Endothelial cell of umbilical vein (primary cell): ENCODE measurements around the gene HCAR2. TPM values are rescaled to one million over a fixed set of nuclear protein-coding genes. Genes with fewer than 3 reads are reported as not detected.

Source experiments
- BruUV-seq: library from RNA; stranded (reverse); fragments of 400-500 nt; replicated peaks from 2 replicates; lab custom pipeline; 2021; lab: Mats Ljungman, UMichigan
- CTCF ChIA-PET: fragments of 300-600, 350-600 bp; sonication (Branson Sonifier 250); formaldehyde crosslinking; loops from one replicate; lab custom pipeline; 2021; ENCODE audit warnings: antibody characterized with exemption, inconsistent platforms; lab: Charles Lee
- POLR2A ChIA-PET: fragments of 300-600, 350-600 bp; sonication (Branson Sonifier 250); formaldehyde crosslinking; loops from one replicate; lab custom pipeline; 2021; ENCODE audit warnings: antibody characterized with exemption, inconsistent platforms; lab: Charles Lee
- DNase-seq: peaks from one replicate; pipeline ENCODE4 v3.0.0-alpha.2; 2011; ENCODE audit warnings: low read depth, low spot score
- FAIRE-seq: peaks from 2 replicates; lab custom pipeline; 2011; peaks lifted over from hg19 to GRCh38; lab: Jason Lieb, UNC
- H2AFZ ChIP-seq: 2 replicates; pipeline ENCODE4 v1.6.0; 2012; ENCODE audit warnings: low read depth, low read length, control low read depth, inconsistent platforms
- H3K27ac ChIP-seq: 2 replicates; pipeline ENCODE4 v1.5.1; 2011; ENCODE audit warnings: low read depth, mild to moderate bottlenecking, control low read depth, low read length, moderate library complexity; ENCODE audit not compliant: insufficient read depth
- H3K27me3 ChIP-seq, 2 experiments: 2 replicates each; pipeline versions ENCODE4 v1.6.0 to v1.6.1; 2011; ENCODE audit warnings: low read length in 2 of 2, mixed read lengths in 1 of 2; ENCODE audit not compliant: control insufficient read depth in 2 of 2, insufficient read depth in 2 of 2
- H3K36me3 ChIP-seq, 2 experiments: 2 replicates in 1 of 2; 3 replicates in 1 of 2; pipeline ENCODE4 v1.5.1; 2011; ENCODE audit warnings: low read length in 2 of 2, mild to moderate bottlenecking in 1 of 2, moderate library complexity in 1 of 2; ENCODE audit not compliant: control insufficient read depth in 2 of 2, insufficient read depth in 2 of 2; ENCODE audit errors: extremely low read depth in 1 of 2
- H3K4me1 ChIP-seq: 3 replicates; pipeline ENCODE4 v1.5.1; 2011; ENCODE audit warnings: mild to moderate bottlenecking, low read length; ENCODE audit not compliant: control insufficient read depth, insufficient read depth; ENCODE audit errors: extremely low read depth
- H3K4me2 ChIP-seq: 2 replicates; pipeline ENCODE4 v1.6.1; 2011; ENCODE audit warnings: low read length, control low read depth, mixed read lengths; ENCODE audit not compliant: insufficient read depth
- H3K4me3 ChIP-seq, 3 experiments: fragments of 200-600 bp in 1 of 3; sonication (generic), shearing (Covaris generic) in 1 of 3; replicated peaks in 1 of 3; 2 replicates each; pipeline ENCODE4 v1.5.1; 2011 to 2016; ENCODE audit warnings: control low read depth in 3 of 3, low read length in 3 of 3, mild to moderate bottlenecking in 2 of 3, inconsistent platforms in 1 of 3, low read depth in 1 of 3, moderate library complexity in 1 of 3; ENCODE audit not compliant: insufficient read depth in 1 of 3
- H3K79me2 ChIP-seq: 2 replicates; pipeline ENCODE4 v1.6.0; 2012; ENCODE audit warnings: low read length, inconsistent platforms; ENCODE audit not compliant: control insufficient read depth, insufficient read depth
- H3K9ac ChIP-seq: replicated peaks from 2 replicates; pipeline ENCODE3; 2011; ENCODE audit warnings: low read length, control low read depth; ENCODE audit not compliant: insufficient read depth; ENCODE audit errors: extremely low read depth
- H3K9me1 ChIP-seq: replicated peaks from 3 replicates; pipeline ENCODE4 v1.6.0; 2011; ENCODE audit warnings: mild to moderate bottlenecking, low read length; ENCODE audit not compliant: control insufficient read depth, insufficient read depth; ENCODE audit errors: extremely low read depth
- H3K9me3 ChIP-seq: replicated peaks from 2 replicates; pipeline ENCODE4 v1.5.1; 2012; ENCODE audit warnings: low read length, inconsistent platforms; ENCODE audit not compliant: control insufficient read depth, insufficient read depth
- H4K20me1 ChIP-seq: replicated peaks from 2 replicates; pipeline ENCODE3; 2011; ENCODE audit warnings: mild to moderate bottlenecking, low read length; ENCODE audit not compliant: control insufficient read depth, insufficient read depth; ENCODE audit errors: extremely low read depth
- EZH2 ChIP-seq: IDR thresholded peaks from 2 replicates; pipeline ENCODE4 v1.6.1; 2012; ENCODE audit warnings: borderline replicate concordance, low read depth, mild to moderate bottlenecking, moderate library complexity, low read length, inconsistent platforms; ENCODE audit not compliant: severe bottlenecking
- FOS ChIP-seq: IDR thresholded peaks from 2 replicates; pipeline ENCODE4 v1.6.1; 2011; ENCODE audit warnings: mild to moderate bottlenecking, low read length, moderate library complexity, borderline replicate concordance; ENCODE audit not compliant: insufficient read depth
- GATA2 ChIP-seq: IDR thresholded peaks from 2 replicates; pipeline ENCODE4 v1.7.0; 2011; ENCODE audit warnings: low read depth, mild to moderate bottlenecking, moderate library complexity, mixed read lengths, low read length; ENCODE audit not compliant: insufficient read length, insufficient read depth
- JUN ChIP-seq: IDR thresholded peaks from 2 replicates; pipeline ENCODE4 v1.6.1; 2011; ENCODE audit warnings: borderline replicate concordance, low read depth; ENCODE audit not compliant: insufficient read length, insufficient read depth
- MAX ChIP-seq: IDR thresholded peaks from 2 replicates; pipeline ENCODE4 v1.6.1; 2011; ENCODE audit not compliant: insufficient read depth, insufficient read length
- MYC ChIP-seq: IDR thresholded peaks from one replicate; pipeline ENCODE4 v1.6.1; 2011; ENCODE audit warnings: mild to moderate bottlenecking, low read depth, low read length
- POLR2A ChIP-seq: IDR thresholded peaks from 2 replicates; pipeline ENCODE4 v1.6.1; 2012; ENCODE audit warnings: low read depth, mild to moderate bottlenecking, control low read depth, low read length
- POLR2AphosphoS5 ChIP-seq: IDR thresholded peaks from 2 replicates; pipeline ENCODE4 v1.6.1; 2012; ENCODE audit warnings: low read depth, mild to moderate bottlenecking, control low read depth, low read length, moderate library complexity; ENCODE audit not compliant: insufficient read depth
- dilution Hi-C: fragments of 300-500 bp; cut with MboI; formaldehyde crosslinking; loops from one replicate; pipeline ENCODE4 v1.15.0; 2019; ENCODE audit warnings: low sequenced_read_pairs; ENCODE audit not compliant: extremely low pct_ligation_motif_present
- intact Hi-C: fragments of 100-400 bp; cut with micrococcal nuclease; formaldehyde crosslinking; loops from one replicate; pipeline ENCODE4 v1.10.0; 2022
- polyA plus RNA-seq, 4 experiments: library from polyadenylated mRNA; depleted of rRNA in 3 of 4; stranded (reverse) in 3 of 4; unstranded in 1 of 4; fragments of >200 nt; gene quantifications; 2 replicates each; pipeline versions ENCODE4 v1.2.1 to v1.2.3, GENCODE V29; 2011 to 2012; ENCODE audit warnings: missing spikeins in 1 of 4
- total RNA-seq: library from RNA; stranded (reverse); gene quantifications from 2 replicates; pipeline ENCODE4 v1.2.3, GENCODE V29; 2021
- TF ChIP-seq, protein P1 (sequence below), 2 donors: IDR thresholded peaks; 1 replicate in 1 of 2; 2 replicates in 1 of 2; pipeline ENCODE4 v1.5.1; 2011; ENCODE audit warnings: low read length in 2 of 2, mild to moderate bottlenecking in 2 of 2, moderate library complexity in 2 of 2, control low read depth in 1 of 2, inconsistent platforms in 1 of 2, low read depth in 1 of 2; ENCODE audit not compliant: insufficient read depth in 1 of 2; ENCODE audit errors: extremely low read depth in 1 of 2

The HCAR2 gene
- total and polyA plus RNA-seq, 2 donors (not counting 3 experiments of a cell fraction or from before 2014, with no cell fraction given) = not detected

DNA sequence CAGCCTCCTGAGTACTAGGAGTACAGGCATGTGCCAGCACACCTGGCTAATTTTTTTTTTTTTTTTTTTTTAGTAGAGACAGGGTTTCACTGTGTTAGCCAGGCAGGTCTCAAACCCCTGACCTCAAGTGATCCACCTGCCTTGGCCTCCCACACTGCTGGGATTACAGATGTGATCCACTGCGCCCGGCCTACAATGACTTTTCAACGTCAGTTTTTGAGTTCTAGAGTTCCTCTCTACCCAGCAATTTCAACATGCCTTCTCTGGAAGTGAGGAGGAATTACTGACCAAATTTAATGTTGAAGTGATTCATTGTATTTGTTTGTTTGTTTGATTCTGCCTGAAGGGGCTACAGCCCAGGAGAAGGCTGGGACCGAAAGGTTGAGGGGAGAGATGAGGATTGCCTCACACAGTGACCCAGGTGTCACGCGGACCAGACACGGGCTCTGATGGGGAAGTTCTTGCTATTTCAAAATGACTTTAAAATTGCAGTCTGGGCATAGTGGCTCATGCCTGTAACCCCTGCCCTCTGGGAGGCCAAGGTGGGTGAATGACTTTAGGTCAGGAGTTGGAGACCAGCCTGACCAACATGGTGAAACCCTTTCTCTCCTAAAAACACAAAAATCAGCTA lies 40.9 kb upstream of the HCAR2 start:
- Histone ChIP-seq H3K9ac (no peak overlapping the region), H3K27me3 (no peaks in the 10 kb centered on the region), H3K4me3 (no peak overlapping the region), H3K9me1 (no peaks in the 10 kb centered on the region), H3K9me3 (no peaks in the 10 kb centered on the region), H4K20me1 (no peaks in the 10 kb centered on the region), H3K79me2 (no peaks in the 10 kb centered on the region), H3K36me3 (no peaks in the 10 kb centered on the region), H3K4me1 (no peaks in the 10 kb centered on the region), H3K27ac (no peak overlapping the region), H3K4me2 (no peak overlapping the region), H2AFZ (no peak overlapping the region)
- ChIA-PET CTCF (interaction anchor here (1.2 kb wide), 1 partner anchor 106 kb away, joined by 3 read pairs; no protein-coding TSS in a partner anchor), POLR2A (no interaction called here)
- TF ChIP-seq POLR2A (no peak), GATA2 (no peak), EZH2 (no peak), MAX (no peak), FOS (no peak), JUN (no peak), MYC (no peak), POLR2AphosphoS5 (no peak)
- TF ChIP-seq, protein P1, sequence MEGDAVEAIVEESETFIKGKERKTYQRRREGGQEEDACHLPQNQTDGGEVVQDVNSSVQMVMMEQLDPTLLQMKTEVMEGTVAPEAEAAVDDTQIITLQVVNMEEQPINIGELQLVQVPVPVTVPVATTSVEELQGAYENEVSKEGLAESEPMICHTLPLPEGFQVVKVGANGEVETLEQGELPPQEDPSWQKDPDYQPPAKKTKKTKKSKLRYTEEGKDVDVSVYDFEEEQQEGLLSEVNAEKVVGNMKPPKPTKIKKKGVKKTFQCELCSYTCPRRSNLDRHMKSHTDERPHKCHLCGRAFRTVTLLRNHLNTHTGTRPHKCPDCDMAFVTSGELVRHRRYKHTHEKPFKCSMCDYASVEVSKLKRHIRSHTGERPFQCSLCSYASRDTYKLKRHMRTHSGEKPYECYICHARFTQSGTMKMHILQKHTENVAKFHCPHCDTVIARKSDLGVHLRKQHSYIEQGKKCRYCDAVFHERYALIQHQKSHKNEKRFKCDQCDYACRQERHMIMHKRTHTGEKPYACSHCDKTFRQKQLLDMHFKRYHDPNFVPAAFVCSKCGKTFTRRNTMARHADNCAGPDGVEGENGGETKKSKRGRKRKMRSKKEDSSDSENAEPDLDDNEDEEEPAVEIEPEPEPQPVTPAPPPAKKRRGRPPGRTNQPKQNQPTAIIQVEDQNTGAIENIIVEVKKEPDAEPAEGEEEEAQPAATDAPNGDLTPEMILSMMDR (IDR thresholded peaks at IDR 0.05; ENCODE audit: extremely low read depth in 1 of 2, insufficient read depth in 1 of 2, low read depth in 1 of 2, low read length in 2 of 2) = no peak
- no peak for DNase-seq
- no TSS peak for BruUV-seq
- FAIRE-seq = no peak
- dilution Hi-C loops (no loop called here), intact Hi-C loops (no loop called here)
